Kidney (tissue), 14 donors: ENCODE data around the gene POLR1E. TPM values are rescaled to one million over a fixed set of nuclear protein-coding genes. Genes with fewer than 3 reads are reported as not detected.

Source experiments
- DNase-seq, 5 donors: peaks; one replicate each; pipeline ENCODE4 v3.0.0-alpha.2; 2013 to 2020
- FAIRE-seq: peaks from 2 replicates; lab custom pipeline; 2012; peaks lifted over from hg19 to GRCh38; lab: Jason Lieb, UNC
- H3K27ac ChIP-seq, 2 donors: one replicate each; pipeline ENCODE4 v1.7.0; 2013; ENCODE audit warnings: low read depth in 2 of 2, low read length in 2 of 2, inconsistent platforms in 1 of 2
- H3K27me3 ChIP-seq: one replicate; pipeline ENCODE4 v1.7.1; 2013; ENCODE audit warnings: low read length, inconsistent platforms; ENCODE audit not compliant: control insufficient read depth, insufficient read depth
- H3K36me3 ChIP-seq, 3 donors: one replicate each; pipeline versions ENCODE4 v1.7.0 to v1.7.1; 2013; ENCODE audit warnings: low read length in 3 of 3, control low read depth in 1 of 3, inconsistent platforms in 1 of 3; ENCODE audit not compliant: insufficient read depth in 3 of 3, control insufficient read depth in 2 of 3
- H3K4me1 ChIP-seq, 3 donors: one replicate each; pipeline versions ENCODE4 v1.7.0 to v1.7.1; 2013; ENCODE audit warnings: low read length in 3 of 3, inconsistent platforms in 1 of 3, low read depth in 1 of 3; ENCODE audit not compliant: control insufficient read depth in 2 of 3, insufficient read depth in 2 of 3
- H3K4me3 ChIP-seq, 3 donors: one replicate each; pipeline versions ENCODE4 v1.7.0 to v1.8.1; 2013; ENCODE audit warnings: low read length in 3 of 3, control low read depth in 1 of 3, inconsistent platforms in 1 of 3
- H3K9ac ChIP-seq, 3 donors: one replicate each; pipeline versions ENCODE4 v1.7.0 to v1.7.1; 2013; ENCODE audit warnings: low read length in 3 of 3, control low read depth in 1 of 3, inconsistent platforms in 1 of 3
- H3K9me3 ChIP-seq, 3 donors: one replicate each; pipeline versions ENCODE4 v1.7.0 to v1.7.1; 2013; ENCODE audit warnings: low read length in 3 of 3, control low read depth in 1 of 3, inconsistent platforms in 1 of 3; ENCODE audit not compliant: control insufficient read depth in 2 of 3, insufficient read depth in 1 of 3
- CTCF ChIP-seq: IDR thresholded peaks from 3 replicates; pipeline ENCODE4 v1.5.1; 2012; ENCODE audit warnings: mild to moderate bottlenecking, moderate library complexity, borderline replicate concordance; ENCODE audit not compliant: insufficient read depth; ENCODE audit errors: extremely low read depth
- intact Hi-C: fragments of 100-400 bp; cut with DNase I; formaldehyde crosslinking; loops from one replicate; pipeline ENCODE4 v1.11.1; 2022
- polyA plus RNA-seq: library from polyadenylated mRNA; stranded (reverse); fragments of 350-450 nt; fragmentation: Illumina TruSeq; extraction: RNeasy Lipid Tissue Mini Kit (QIAGEN cat#74804); gene quantifications from one replicate; pipeline ENCODE4 v1.2.3, GENCODE V29; 2014; ENCODE audit warnings: low read depth, low replicate concordance; ENCODE audit not compliant: insufficient read depth
- total RNA-seq: library from RNA; stranded (reverse); fragmentation: NEBNext Ultra II Directional; extraction: Animal tissue kit (Norgen Biotek cat#: 25700); gene quantifications from one replicate; pipeline ENCODE4 v1.2.1, GENCODE V29; 2021
- donor health status: control.
- donor health status: control.
- donor health status: control.
- donor health status: control.
- donor health status: control.
- donor health status: DM: yes; HTN: yes; CAD: no.
- donor health status: Normal renal cell carcinoma (clear cell type).

POLR1E gene
- total and polyA plus RNA-seq, 2 donors from 2014 or later, result 8.2 to 17.2 TPM

GRCh38 chr9:37495571-37495970 is 9.8 kb downstream of the POLR1E start:
- no peak for FAIRE-seq

GRCh38 chr9:37496020-37496419 is 10.3 kb downstream of the POLR1E start:
- H3K4me3 ChIP-seq, result no peak overlapping the region
- H3K27ac ChIP-seq, result no peak overlapping the region
- H3K9ac ChIP-seq, result no peak overlapping the region
- TF ChIP-seq CTCF, result no peak
- H3K9me3 ChIP-seq, result no peaks in the 10 kb centered on the region
- intact Hi-C loops, result no loop called here
- no peak for FAIRE-seq
- no peaks in the 10 kb centered on the region for H3K4me1 ChIP-seq
- no peaks in the 10 kb centered on the region for H3K27me3 ChIP-seq
- peaks cover 5 to 39% (median 30%) of the 10 kb centered on the region in 3 donors for H3K36me3 ChIP-seq
- DNase-seq, result no peak

More at GRCh38 chr9:37495571-37495970, 9.8 kb downstream of the POLR1E start:
- Histone ChIP-seq H3K27ac (no peak overlapping the region), H3K9ac (no peak overlapping the region), H3K36me3 (peaks cover 5 to 35% (median 30%) of the 10 kb centered on the region in 3 donors), H3K27me3 (no peaks in the 10 kb centered on the region), H3K4me3 (no peak overlapping the region), H3K4me1 (no peaks in the 10 kb centered on the region), H3K9me3 (no peaks in the 10 kb centered on the region)
- TF ChIP-seq CTCF, result no peak
- intact Hi-C loops, result no loop called here
- DNase-seq, result no peak

GRCh38 chr9:37497320-37497719 is 11.6 kb downstream of the POLR1E start:
- Histone ChIP-seq H3K27ac (no peak overlapping the region), H3K36me3 (peaks cover 2 to 47% (median 36%) of the 10 kb centered on the region in 3 donors), H3K27me3 (no peaks in the 10 kb centered on the region), H3K4me3 (no peak overlapping the region), H3K9me3 (no peaks in the 10 kb centered on the region), H3K4me1 (no peaks in the 10 kb centered on the region), H3K9ac (no peak overlapping the region)
- no peak for FAIRE-seq
- no peak for TF ChIP-seq CTCF
- DNase-seq, result no peak
- intact Hi-C loops, result no loop called here

- H3K4me3 ChIP-seq, result no peak overlapping the region
Measured at GRCh38 chr9:37498457-37498856, 12.7 kb downstream of the POLR1E start.

More at GRCh38 chr9:37498457-37498856, 12.7 kb downstream of the POLR1E start:
- TF ChIP-seq CTCF, result no peak
- FAIRE-seq (no peak), DNase-seq (no peak)
- intact Hi-C loops, result no loop called here
- Histone ChIP-seq H3K27me3 (no peaks in the 10 kb centered on the region), H3K9ac (no peak overlapping the region), H3K9me3 (no peaks in the 10 kb centered on the region), H3K27ac (no peak overlapping the region), H3K36me3 (peaks cover 2 to 40% (median 27%) of the 10 kb centered on the region in 3 donors), H3K4me1 (no peaks in the 10 kb centered on the region)
